Kidney (tissue), 14 donors: Measurements from ENCODE around the gene RUBCNL. TPM values are rescaled to one million over a fixed set of nuclear protein-coding genes. Genes with fewer than 3 reads are reported as not detected.
A peak's percentile ranks its signal among the peaks of the same experiment; 100 is the strongest.

ENCODE experiments used
- DNase-seq, 5 donors: peaks; one replicate each; pipeline ENCODE4 v3.0.0-alpha.2; 2013 to 2020
- FAIRE-seq: peaks from 2 replicates; lab custom pipeline; 2012; peaks lifted over from hg19 to GRCh38; lab: Jason Lieb, UNC
- H3K27ac ChIP-seq, 2 donors: one replicate each; pipeline ENCODE4 v1.7.0; 2013; ENCODE audit warnings: low read depth in 2 of 2, low read length in 2 of 2, inconsistent platforms in 1 of 2
- H3K27me3 ChIP-seq: one replicate; pipeline ENCODE4 v1.7.1; 2013; ENCODE audit warnings: low read length, inconsistent platforms; ENCODE audit not compliant: control insufficient read depth, insufficient read depth
- H3K36me3 ChIP-seq, 3 donors: one replicate each; pipeline versions ENCODE4 v1.7.0 to v1.7.1; 2013; ENCODE audit warnings: low read length in 3 of 3, control low read depth in 1 of 3, inconsistent platforms in 1 of 3; ENCODE audit not compliant: insufficient read depth in 3 of 3, control insufficient read depth in 2 of 3
- H3K4me1 ChIP-seq, 3 donors: one replicate each; pipeline versions ENCODE4 v1.7.0 to v1.7.1; 2013; ENCODE audit warnings: low read length in 3 of 3, inconsistent platforms in 1 of 3, low read depth in 1 of 3; ENCODE audit not compliant: control insufficient read depth in 2 of 3, insufficient read depth in 2 of 3
- H3K4me3 ChIP-seq, 3 donors: one replicate each; pipeline versions ENCODE4 v1.7.0 to v1.8.1; 2013; ENCODE audit warnings: low read length in 3 of 3, control low read depth in 1 of 3, inconsistent platforms in 1 of 3
- H3K9ac ChIP-seq, 3 donors: one replicate each; pipeline versions ENCODE4 v1.7.0 to v1.7.1; 2013; ENCODE audit warnings: low read length in 3 of 3, control low read depth in 1 of 3, inconsistent platforms in 1 of 3
- H3K9me3 ChIP-seq, 3 donors: one replicate each; pipeline versions ENCODE4 v1.7.0 to v1.7.1; 2013; ENCODE audit warnings: low read length in 3 of 3, control low read depth in 1 of 3, inconsistent platforms in 1 of 3; ENCODE audit not compliant: control insufficient read depth in 2 of 3, insufficient read depth in 1 of 3
- intact Hi-C: fragments of 100-400 bp; cut with DNase I; formaldehyde crosslinking; loops from one replicate; pipeline ENCODE4 v1.11.1; 2022
- polyA plus RNA-seq: library from polyadenylated mRNA; stranded (reverse); fragments of 350-450 nt; fragmentation: Illumina TruSeq; extraction: RNeasy Lipid Tissue Mini Kit (QIAGEN cat#74804); gene quantifications from one replicate; pipeline ENCODE4 v1.2.3, GENCODE V29; 2014; ENCODE audit warnings: low read depth, low replicate concordance; ENCODE audit not compliant: insufficient read depth
- total RNA-seq: library from RNA; stranded (reverse); fragmentation: NEBNext Ultra II Directional; extraction: Animal tissue kit (Norgen Biotek cat#: 25700); gene quantifications from one replicate; pipeline ENCODE4 v1.2.1, GENCODE V29; 2021
- TF ChIP-seq, protein P1 (sequence below): IDR thresholded peaks from 3 replicates; pipeline ENCODE4 v1.5.1; 2012; ENCODE audit warnings: mild to moderate bottlenecking, moderate library complexity, borderline replicate concordance; ENCODE audit not compliant: insufficient read depth; ENCODE audit errors: extremely low read depth
- donor health status: control.
- donor health status: control.
- donor health status: control.
- donor health status: control.
- donor health status: control.
- donor health status: DM: yes; HTN: yes; CAD: no.
- donor health status: Normal renal cell carcinoma (clear cell type).

Gene RUBCNL
- total and polyA plus RNA-seq, 2 donors from 2014 or later: 0.54 to 4.6 TPM

DNA sequence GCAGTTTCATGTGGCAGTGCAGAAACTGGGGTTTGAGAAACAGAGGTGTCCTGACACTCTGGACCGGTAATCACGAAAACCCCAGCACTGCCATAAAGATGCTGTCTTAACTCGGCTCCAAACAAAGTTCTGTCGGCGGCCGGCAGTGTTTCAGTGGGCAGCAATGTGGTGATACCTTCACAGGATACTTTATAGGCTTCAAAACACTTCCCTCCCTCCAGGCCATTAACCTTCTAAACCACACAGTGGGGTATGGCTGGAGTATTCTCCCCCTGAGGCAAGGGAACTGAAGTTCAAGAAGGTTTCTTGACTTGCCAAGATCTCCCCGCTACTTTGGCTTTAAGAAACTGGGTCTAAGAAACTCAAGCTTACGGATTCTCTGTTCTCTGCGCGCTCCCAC is 1.1 kb downstream of the RUBCNL start:
- H3K4me3 ChIP-seq: no peak overlapping the region
- TF ChIP-seq, protein P1, sequence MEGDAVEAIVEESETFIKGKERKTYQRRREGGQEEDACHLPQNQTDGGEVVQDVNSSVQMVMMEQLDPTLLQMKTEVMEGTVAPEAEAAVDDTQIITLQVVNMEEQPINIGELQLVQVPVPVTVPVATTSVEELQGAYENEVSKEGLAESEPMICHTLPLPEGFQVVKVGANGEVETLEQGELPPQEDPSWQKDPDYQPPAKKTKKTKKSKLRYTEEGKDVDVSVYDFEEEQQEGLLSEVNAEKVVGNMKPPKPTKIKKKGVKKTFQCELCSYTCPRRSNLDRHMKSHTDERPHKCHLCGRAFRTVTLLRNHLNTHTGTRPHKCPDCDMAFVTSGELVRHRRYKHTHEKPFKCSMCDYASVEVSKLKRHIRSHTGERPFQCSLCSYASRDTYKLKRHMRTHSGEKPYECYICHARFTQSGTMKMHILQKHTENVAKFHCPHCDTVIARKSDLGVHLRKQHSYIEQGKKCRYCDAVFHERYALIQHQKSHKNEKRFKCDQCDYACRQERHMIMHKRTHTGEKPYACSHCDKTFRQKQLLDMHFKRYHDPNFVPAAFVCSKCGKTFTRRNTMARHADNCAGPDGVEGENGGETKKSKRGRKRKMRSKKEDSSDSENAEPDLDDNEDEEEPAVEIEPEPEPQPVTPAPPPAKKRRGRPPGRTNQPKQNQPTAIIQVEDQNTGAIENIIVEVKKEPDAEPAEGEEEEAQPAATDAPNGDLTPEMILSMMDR: no peak
- no peaks in the 10 kb centered on the region for H3K36me3 ChIP-seq
- DNase-seq (peak in 3 of 5 donors; percentile 15 to 41 (median 29)), FAIRE-seq (no peak)
- H3K27ac ChIP-seq: no peak overlapping the region
- peaks cover 0 to 8% (median 4%) of the 10 kb centered on the region in 3 donors for H3K4me1 ChIP-seq
- H3K9ac ChIP-seq: no peak overlapping the region
- H3K27me3 ChIP-seq: peaks cover 12% of the 10 kb centered on the region
- no peaks in the 10 kb centered on the region for H3K9me3 ChIP-seq
- intact Hi-C loops: no loop called here

DNA sequence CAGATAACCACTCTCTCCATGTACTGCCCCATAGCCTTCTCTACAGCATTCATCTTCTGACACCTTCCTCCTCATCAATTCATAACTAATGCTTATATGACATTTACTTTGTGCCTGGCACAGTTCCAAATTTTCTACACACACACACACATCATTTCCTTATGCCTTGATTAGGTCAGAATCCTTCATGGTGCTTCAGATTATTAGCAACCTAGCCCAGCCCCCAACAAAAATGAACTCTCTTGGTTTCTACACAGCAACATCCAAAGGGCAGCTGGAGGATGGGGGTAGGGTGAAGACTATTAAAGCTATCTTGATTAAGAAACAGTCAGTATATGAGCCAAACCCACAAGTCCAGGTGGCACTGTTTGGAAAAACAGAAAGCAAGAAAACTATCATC is 3.7 kb downstream of the RUBCNL start:
- Histone ChIP-seq H3K9me3 (no peaks in the 10 kb centered on the region), H3K36me3 (no peaks in the 10 kb centered on the region), H3K27me3 (peaks cover 12% of the 10 kb centered on the region), H3K9ac (no peak overlapping the region), H3K27ac (no peak overlapping the region), H3K4me3 (no peak overlapping the region), H3K4me1 (peaks cover 0 to 3% (median 0%) of the 10 kb centered on the region in 3 donors)
- FAIRE-seq: no peak
- TF ChIP-seq, protein P1: no peak
- intact Hi-C loops: no loop called here
- DNase-seq: no peak

DNA sequence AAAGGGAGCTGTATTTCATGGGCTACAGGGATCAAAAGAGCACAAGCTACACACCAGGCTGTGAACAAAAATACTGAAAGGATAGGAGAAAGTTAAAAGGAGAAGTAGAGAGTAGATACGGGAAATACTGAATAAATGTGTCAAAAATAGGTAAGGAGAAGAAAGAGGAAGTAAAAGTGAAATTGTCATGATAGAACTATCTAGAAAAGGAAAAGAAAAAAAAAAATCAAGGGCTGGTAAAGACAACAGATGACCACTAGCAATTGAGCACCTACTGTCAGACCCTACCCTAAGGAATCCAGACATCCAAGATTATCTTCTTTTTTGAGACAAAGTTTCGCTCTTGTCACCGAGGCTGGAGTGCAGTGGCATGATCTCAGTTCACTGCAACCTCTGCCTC is 4.8 kb downstream of the RUBCNL start:
- no peak overlapping the region for H3K27ac ChIP-seq
- H3K27me3 ChIP-seq: peaks cover 6% of the 10 kb centered on the region
- H3K36me3 ChIP-seq: no peaks in the 10 kb centered on the region
- no peak for FAIRE-seq
- DNase-seq: no peak
- intact Hi-C loops: no loop called here
- H3K4me3 ChIP-seq: no peak overlapping the region
- no peaks in the 10 kb centered on the region for H3K9me3 ChIP-seq
- H3K4me1 ChIP-seq: peaks cover 0 to under 1% (median 0%) of the 10 kb centered on the region in 3 donors
- no peak overlapping the region for H3K9ac ChIP-seq
- TF ChIP-seq, protein P1: no peak

DNA sequence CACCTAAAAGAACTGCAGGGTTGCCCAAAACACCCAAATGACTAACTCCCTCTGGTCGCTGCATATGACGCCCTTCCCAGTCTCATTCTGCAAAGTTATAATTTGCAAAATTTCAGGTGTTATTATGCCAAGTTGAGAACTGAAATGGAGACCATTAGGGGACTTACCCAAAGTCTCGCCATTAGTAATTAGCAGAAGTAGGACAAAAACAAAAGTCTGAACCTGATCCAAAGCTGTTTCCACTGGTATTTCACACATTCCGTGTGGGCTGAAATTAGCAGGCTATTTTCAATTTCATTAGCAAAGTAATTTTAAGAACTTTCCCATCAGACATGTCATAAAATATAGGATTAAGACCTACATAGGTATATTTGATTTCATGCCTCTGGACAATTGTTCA is 6.8 kb downstream of the RUBCNL start:
- intact Hi-C loops: no loop called here
- Histone ChIP-seq H3K9ac (no peak overlapping the region), H3K27me3 (no peaks in the 10 kb centered on the region), H3K9me3 (no peaks in the 10 kb centered on the region), H3K4me3 (no peak overlapping the region), H3K36me3 (no peaks in the 10 kb centered on the region), H3K4me1 (no peaks in the 10 kb centered on the region), H3K27ac (no peak overlapping the region)
- no peak for DNase-seq
- no peak for FAIRE-seq
- TF ChIP-seq, protein P1: no peak
